Uterus (tissue), 2 donors: Measurements from ENCODE around the gene PEMT.

Experiments
- POLR2A ChIP-seq, 2 donors: fragments of 450-650 bp; IDR thresholded peaks; one replicate each; pipeline ENCODE4 v1.6.1; 2016; ENCODE audit warnings: antibody characterized with exemption in 2 of 2, mild to moderate bottlenecking in 1 of 2, moderate library complexity in 1 of 2
- TF ChIP-seq, protein P1 (sequence below), 4 experiments: fragments of 200-600 bp in 2 of 4; fragments of 450-650 bp in 2 of 4; sonication (generic) in 2 of 4; IDR thresholded peaks; one replicate each; pipeline ENCODE4 v1.5.1; 2016 to 2019; ENCODE audit warnings: antibody characterized with exemption in 4 of 4, mild to moderate bottlenecking in 2 of 4, moderate library complexity in 1 of 4

DNA sequence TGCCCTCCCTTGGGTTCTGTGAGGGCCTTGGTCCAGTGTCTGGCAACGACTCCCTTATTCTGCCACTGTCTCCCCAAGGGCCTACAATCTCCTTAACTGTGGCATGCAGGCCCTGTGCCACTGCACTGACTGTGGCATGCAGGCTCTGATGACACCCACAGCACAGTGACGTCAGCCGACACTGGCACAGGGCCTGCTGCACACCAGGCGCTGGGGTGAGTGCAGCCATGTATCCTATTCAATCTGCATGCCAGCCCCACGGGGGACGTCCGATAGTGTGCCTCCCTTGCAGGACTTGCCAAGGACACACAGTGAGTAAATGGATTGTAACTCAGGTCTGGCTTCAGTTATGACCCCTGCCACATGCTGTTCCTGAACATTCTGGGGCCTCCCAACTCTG is 55.6 kb downstream of the PEMT start:
- TF ChIP-seq, protein P1, sequence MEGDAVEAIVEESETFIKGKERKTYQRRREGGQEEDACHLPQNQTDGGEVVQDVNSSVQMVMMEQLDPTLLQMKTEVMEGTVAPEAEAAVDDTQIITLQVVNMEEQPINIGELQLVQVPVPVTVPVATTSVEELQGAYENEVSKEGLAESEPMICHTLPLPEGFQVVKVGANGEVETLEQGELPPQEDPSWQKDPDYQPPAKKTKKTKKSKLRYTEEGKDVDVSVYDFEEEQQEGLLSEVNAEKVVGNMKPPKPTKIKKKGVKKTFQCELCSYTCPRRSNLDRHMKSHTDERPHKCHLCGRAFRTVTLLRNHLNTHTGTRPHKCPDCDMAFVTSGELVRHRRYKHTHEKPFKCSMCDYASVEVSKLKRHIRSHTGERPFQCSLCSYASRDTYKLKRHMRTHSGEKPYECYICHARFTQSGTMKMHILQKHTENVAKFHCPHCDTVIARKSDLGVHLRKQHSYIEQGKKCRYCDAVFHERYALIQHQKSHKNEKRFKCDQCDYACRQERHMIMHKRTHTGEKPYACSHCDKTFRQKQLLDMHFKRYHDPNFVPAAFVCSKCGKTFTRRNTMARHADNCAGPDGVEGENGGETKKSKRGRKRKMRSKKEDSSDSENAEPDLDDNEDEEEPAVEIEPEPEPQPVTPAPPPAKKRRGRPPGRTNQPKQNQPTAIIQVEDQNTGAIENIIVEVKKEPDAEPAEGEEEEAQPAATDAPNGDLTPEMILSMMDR (IDR thresholded peaks at IDR 0.05): no peak
- TF ChIP-seq POLR2A (IDR thresholded peaks at IDR 0.05): no peak
